CD1c-positive myeloid dendritic cell (primary cell): ENCODE data around the gene FDXACB1.

Experiments used
- DNase-seq: peaks from one replicate; pipeline ENCODE4 v3.0.0-alpha.2; 2016; ENCODE audit errors: extremely low spot score

FDXACB1 gene, protein sequence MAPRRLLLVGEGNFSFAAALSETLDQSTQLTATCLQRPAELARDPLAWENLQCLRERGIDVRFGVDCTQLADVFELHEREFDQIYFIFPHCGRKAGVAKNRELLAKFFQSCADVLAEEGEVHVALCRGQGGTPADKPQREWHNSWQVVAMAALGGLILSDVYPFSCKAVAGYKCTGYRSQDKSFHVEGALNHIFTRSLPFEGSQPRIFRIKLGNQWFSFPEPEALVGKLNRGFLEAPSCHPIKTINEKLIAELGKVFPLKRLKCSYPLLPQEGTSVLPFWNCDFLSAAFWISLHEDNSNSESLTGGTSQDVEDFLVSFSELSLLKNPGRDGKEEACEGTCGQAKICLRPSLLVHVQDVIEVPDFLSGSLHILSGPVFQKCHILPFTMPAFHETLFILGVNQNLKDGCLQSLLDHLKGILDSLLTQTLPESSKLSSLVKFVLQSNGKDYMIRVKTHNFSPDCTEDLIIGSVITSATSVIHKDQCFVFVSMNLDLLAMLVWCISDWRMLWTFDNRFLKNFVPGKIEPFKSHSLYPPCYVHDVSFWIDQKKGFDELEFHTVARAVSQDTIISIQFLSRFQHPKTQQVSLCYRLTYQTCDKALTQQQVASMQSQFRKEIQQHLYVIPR

DNA sequence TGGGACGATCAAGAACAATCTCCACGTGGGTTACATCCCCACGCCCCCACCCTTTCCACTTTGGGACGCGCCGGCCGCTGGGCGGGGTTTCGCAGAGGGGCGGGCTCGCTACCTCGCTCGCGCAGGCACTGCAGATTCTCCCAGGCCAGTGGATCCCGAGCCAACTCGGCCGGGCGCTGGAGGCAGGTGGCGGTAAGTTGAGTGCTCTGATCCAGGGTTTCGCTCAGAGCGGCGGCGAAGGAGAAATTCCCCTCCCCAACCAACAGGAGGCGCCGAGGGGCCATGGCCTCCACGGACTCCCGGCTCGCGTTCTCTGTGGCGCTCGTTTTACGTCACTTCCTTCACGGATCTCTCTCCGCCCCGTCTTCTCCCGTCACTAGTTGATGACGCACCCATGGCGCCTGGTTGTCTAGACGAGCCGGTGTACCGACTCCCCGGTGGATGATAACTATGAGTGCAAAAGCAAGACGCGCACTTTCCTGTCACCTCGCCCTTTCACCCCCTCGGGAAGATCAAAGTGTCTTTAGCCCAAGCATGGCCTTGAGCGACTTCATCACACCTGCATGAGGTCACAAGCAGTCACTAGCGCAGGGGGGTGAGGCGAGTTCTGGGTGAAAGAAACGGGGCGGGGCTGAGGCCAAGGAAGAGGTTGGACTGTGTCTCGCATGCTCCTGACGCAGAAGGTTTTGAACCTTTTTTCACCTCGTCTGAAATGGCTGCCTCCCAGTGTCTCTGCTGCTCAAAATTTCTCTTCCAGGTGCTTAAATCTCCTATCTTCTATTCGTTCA lies at the start of gene FDXACB1, which contains the start of gene CFAP68:
TSS of gene FDXACB1 (minus strand) at position 317 of the 788 bp plus-strand sequence. CDS start at position 284, 33 bp downstream.
TSS of gene CFAP68 (plus strand) at position 693 of the 788 bp plus-strand sequence. CDS start at position 713, 20 bp downstream.
- peak; percentile 98 for DNase-seq

DNA sequence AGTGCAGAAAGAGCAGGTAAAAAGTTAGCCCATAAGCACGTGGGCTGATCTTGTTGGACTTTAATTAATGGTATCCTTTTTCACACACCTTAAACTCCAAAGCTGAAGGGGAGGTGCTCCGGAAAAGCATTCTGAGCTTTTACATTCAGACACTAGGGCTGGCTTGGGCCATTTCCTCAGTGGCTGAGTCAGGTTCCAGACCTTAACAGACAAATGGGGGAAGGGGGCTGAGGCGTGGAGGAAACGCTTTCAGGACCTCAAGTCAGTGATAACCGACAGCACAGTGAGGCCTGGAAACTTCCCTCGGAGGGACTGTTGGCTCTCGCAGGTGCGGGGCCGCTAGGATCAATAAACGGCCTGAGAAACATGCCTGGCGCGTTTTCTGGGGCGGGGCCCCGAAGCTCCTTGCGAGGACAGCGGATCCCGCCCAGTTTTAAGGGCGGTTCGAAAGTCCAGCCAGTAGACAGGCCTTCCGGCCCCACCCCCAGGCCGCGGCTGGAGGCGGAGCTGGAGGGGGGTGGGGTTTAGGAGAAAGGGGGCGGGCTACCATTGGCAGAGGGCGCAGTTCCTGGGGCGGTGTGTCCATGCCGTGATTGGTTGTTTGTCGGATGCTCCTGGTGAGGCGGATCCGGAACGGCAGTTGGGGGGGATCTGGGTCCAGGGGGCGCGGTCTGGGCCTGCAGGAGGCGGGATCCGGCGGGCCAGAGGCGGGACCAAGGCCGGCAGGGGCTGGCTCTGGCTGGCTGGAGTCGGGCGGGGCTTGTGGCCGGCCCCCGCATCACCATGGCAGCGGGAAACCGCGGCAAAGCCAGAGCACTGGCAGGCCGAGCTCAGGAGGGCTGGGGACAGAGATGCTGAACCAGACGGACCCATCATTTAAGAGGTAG lies 47.8 kb upstream of the FDXACB1 start:
- DNase-seq: peak; percentile 97

DNA sequence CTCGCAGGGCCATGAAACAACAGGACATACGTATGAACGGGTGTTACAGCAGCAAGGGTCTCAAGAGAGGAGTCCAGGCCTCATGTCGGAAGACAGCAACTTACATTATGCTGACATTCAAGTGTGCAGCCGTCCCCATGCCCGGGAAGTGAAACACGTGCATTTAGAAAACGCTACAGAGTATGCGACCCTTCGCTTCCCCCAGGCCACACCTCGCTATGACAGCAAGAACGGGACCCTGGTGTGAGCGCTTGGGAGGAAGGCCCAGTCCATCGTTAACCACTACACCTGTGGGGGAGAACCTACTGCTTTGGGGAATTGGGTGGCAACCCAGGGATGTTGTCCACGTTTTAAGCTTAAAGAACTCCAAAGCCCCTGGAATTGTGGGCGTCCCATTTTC lies 47.0 kb upstream of the FDXACB1 start:
- DNase-seq: no peak

DNA sequence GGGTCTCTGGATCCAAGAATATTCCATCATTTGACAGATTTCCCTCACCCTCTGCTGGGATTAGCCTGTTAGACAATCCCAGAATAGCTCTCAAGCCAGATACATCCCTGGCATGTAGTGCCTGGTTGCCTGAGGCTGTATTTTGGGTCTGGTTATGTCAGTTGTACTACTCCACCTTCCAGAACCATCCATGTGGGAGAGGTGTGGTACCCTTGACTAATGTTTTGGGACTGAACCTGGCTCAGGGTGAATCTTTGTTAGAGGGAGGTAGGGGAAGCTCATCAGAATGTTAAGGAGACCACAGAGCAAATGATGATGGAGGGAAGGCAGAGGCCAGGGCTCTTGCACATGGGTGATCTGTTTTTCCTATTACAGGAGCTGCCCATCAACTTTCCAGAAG lies 45.0 kb upstream of the FDXACB1 start:
- DNase-seq: no peak

DNA sequence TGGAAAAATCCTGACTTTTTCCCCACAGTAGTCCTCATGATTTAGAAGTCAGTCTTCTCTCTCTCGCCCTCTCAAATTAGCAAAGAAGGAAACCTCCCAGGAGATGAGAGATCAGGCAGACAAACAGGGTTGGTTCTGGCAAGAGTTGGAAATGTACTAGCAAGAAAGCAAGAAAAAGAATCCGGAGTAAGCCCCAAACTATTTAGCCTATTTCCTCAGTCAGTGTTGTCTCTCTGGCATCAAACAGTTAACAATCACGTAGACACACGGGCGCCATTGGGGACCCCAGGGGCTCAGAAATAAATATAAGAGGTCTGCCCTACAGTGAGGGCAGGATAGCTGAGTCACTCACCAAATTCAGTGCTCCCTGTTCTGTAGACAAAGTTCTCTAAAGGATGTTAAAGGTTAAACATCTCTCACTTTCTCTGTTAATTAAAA lies 44.4 kb upstream of the FDXACB1 start:
- DNase-seq: no peak

DNA sequence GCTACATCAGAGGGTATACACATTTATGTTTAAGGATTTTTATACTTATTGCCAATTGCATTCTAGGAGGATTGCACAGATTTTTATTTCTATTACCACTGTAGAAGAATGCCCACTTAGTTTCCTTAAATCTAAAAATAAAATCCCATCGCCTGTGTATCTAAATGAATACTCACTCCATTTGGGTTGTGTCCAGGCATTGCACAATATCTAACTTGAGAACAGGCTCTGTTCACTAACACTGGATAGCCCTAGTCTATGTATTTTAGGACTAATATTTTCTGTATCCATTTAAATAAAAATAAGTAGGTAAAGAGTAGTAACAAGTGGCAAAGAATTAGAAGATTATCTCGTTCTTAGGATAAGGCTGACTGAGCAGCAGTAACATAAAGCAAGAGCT lies 43.8 kb upstream of the FDXACB1 start:
- DNase-seq: no peak

DNA sequence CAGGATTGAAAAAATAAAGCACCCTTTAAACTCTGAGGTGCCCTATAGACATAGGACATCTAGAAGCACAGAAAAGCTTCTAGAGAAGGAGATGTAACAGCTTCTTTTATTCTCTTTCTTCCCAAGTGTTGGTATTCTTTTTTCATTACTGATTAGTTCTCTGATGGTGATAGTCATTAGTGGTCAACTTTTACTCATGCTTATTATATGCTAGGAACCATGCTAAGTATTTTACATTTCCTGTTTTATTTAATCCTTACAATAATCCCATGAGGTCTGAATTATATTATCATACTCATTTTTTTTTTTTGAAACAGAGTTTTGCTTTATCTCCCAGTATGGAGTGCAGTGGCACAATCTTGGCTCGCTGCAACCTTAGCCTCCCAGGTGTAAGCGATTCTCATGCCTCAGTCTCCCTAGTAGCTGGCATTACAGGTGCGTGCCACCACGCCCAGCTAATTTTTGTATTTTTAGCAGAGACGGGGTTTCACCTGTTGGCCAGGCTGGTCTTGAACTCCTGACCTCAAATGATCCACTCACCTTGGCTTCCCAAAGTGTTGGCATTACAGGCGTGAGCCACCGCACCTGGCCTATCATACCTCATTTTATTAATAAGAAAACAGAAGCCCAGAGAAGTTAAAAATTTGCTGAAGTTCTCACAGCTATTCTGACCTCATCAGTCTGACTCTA lies 42.7 kb upstream of the FDXACB1 start:
- DNase-seq: no peak

DNA sequence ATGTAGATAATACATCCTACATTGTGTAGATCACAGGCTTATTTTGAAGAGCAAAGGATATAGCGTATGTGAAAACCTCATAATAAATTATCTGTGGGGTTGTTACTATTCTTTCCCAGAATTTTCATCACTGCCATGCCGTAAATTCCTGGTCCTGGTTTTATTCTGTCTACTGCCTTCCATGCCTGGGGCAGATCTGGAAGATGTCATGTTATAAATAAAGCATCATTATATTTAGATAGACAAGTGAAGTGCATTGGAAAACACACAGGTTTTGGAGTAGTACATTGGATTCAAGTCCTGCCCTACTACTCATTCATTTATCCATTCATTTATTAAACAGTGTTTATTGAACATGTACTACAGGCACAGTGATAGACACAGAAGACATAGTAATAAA lies 41.9 kb upstream of the FDXACB1 start:
- DNase-seq: no peak

DNA sequence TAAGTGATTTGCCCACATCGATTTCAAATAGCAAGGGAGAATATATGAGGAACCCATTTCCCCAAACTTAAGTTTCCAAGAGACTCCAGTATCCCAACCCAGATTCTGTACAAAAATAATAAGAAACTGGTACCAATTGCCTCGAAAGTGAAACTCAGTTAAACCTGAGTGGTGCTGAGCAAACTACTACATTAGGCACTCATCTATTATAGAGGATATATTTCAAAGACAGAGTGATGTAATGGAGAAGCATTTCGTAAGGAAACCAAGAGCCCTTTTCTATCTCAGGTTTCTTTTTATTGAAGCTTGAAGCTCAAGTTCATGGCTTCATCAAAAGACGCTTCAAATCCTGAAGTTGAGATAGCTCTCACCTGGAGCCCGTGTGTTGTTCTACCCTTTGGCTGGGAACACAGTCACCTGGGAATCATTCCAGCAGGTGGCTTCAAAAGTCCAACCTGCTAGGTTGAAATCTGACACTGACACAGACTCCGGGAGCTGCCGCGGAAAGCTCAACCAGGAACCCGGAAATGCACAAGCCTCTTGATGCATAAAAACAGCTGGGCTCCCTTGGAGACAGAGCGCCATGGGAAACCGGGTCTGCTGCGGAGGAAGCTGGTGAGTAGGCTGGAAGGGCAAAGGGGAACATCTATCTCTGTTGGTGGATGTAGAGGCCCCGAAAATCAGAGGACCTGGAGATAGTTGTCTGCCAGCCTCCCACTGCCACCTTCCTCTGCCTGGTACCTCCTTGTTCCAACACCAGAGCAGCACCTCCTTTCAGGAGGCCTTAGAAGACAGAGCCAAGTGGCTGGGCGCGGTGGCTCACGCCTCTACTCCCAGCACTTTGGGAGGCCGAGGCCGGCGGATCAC lies 39.7 kb upstream of the FDXACB1 start, which contains the start of gene C11orf52:
TSS of gene C11orf52 (plus strand) at position 524 of the 867 bp plus-strand sequence. CDS start at position 584, 60 bp downstream.
- no peak for DNase-seq

DNA sequence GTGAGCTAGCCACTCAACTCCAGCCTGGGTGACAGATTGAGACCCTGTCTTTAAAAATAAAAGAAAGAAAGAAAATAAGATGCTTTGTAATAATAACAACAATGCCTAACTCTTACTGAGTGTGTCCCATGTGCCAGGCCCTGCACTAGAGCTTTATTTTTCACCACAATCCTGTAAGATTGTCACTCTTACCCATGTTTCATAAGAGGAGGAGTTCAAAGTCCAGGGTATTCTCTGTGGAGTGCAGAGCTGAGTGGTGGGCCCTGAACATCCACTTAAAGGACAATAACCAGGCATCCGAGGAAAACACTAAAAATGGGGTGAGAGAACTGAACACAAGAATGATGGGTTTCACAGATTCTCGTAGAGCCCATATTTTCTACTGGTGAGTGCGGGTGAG lies 38.8 kb upstream of the FDXACB1 start:
- DNase-seq: no peak

DNA sequence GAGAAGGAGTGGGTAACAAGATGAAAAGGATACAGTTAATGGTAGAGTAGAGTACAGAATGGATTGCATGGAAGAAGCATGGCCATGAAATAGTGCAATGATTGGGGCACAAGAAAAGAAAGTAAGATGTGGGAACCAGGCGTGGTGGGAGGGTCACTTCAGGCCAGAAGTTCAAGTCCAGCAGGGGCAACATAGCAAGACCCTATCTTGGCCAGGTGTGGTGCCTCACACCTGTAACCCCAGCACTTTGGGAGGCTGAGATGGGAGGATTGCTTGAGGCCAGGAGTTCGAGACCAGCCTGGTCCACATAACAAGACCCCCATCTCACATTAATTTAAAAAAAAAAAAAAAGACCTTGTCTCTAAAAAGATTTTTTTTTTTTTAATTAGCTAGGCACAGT lies 38.3 kb upstream of the FDXACB1 start:
- no peak for DNase-seq

DNA sequence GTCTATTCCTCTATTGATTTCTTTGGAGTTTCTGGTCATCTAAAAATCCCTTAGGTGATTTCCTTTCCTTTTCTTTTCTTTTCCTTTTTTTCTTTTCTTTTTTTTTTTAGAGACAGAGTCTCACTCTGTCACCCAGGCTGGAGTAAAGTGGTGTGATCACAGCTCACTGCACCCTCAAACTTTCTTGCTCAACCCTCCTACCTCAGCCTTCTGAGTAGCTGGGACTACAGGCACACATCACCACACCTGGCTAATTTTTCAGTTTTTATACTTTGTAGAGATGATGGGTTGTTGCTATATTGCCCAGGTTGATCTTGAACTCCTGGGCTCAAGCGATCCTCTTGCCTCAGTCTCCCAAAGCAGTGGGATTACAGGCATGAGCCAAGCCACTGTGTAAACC lies 37.8 kb upstream of the FDXACB1 start:
- no peak for DNase-seq

DNA sequence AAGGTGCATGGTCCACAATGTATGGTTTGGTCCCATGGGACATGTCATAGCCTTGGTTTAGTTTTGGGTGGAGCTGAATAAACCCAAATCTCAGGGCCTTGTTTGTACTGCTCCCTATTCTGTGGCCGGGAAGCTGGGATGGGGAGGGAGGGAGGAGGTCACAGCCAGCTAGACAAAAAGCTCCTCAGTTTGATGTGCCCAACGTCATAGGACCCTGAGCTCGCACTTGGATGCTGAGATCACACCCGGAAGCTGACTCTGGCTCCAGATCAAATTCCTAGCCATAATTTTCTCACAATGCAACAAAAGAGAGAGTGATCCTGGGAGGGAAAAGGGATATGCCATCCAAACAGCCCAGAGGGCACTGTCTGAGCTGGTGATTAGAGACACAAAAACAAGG lies 35.0 kb upstream of the FDXACB1 start:
- DNase-seq: no peak

DNA sequence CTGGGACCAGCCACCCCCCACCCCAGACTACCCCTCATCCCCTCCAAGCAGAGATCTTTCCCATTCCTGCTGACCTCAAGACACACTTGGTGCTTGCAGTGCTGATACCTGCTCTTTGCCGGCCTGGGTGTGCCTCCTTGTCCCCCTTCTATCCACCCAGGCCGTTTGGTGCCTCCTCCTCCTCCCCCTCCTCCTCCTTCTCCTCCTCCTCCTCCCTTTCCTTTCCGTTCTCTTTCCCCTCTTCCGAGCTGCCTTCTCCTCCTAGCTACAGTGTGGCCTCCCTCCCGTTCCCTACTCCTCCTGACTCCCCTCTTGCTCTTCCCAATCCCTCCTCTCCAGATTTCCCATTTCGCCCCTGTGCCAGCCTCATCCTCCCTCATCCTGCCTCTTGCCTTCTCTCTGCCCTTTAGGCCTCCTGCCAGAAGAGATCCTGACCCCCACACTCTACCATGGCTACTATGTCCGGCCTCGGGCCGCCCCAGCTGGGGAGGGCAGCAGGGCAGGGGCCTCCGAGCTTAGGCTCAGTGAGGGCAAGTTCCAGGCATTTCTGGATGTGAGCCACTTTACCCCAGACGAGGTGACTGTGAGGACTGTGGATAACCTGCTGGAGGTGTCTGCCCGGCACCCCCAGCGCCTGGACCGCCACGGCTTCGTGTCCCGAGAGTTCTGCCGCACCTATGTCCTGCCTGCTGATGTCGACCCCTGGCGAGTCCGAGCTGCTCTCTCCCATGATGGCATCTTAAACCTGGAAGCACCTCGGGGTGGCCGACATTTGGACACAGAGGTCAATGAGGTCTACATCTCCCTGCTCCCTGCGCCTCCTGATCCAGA lies 34.3 kb upstream of the FDXACB1 start:
- DNase-seq: no peak

DNA sequence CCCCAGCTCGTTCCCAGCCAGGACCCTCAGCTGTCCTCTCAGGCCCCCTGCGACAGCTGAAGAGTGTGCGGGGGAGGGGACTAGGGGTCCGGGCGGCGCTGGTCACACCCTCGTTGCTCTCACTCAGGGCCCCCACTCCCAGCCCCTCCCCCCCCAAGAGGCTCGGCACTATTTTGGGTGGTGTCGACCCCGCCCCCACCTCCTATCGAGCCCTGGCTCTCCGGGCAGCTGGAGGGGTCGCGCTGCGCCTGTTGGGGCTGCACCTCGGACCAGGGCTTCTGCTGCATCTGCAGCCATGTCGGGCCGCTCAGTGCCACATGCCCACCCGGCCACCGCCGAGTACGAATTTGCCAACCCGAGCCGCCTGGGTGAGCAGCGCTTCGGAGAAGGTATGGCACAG lies 33.6 kb upstream of the FDXACB1 start, which contains the start of gene HSPB2:
TSS of gene HSPB2 (plus strand) at position 200 of the 400 bp plus-strand sequence. CDS start at position 296, 96 bp downstream.
- DNase-seq: no peak

DNA sequence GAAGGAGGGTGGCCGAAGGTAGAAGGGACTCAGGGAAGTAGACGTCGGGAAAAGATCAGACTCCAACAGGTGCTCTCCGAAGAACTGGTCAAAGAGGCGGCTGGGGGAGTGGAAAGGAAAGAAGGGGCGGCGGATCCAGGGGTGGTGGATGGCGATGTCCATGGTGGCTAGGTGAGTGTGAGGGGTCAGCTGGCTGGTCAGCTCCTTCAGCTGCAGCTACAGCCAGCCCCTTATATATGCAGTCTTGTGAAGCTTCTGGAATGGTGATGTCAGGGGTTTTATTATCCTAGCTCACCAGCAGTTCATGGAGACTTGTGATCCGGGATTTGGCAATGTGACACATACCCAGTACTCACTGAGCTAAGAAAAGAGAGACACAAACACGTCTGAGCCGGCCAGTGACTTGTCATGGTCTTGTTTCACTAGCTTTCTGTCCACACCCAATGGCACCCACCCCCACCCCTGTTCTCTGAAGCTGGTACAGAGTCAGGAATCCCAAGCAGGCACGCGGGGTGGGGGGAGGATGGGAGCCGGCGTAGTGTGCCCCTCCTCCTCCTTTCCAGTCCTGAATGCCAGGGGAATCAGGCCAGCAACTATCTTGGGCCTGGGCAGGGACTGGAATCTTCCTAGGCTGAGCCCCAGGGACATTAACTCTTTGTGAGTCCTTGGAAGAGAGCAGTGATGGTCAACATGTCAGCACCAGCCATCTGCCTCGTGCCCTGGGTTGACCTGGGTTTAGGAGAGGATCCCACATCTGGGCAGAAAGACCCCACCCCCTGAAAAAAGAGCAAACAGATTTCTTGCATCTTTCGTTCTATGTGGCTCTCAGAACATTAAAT lies 32.8 kb upstream of the FDXACB1 start, which contains the start of gene CRYAB:
TSS of gene CRYAB (minus strand) at position 208 of the 839 bp plus-strand sequence. CDS start at position 162, 46 bp downstream.
- no peak for DNase-seq
